Mesendoderm (in vitro differentiated cells): Measurements from ENCODE around the gene CLECL1.
"Not testable (repeated sequence)": the region's sequence is repeated elsewhere in the genome, so short reads cannot be mapped to it uniquely, and the experiment has no call there.

Source experiments
- DNase-seq: peaks from one replicate; pipeline ENCODE4 v3.0.0; 2013
- H2AK5ac ChIP-seq: 2 replicates; pipeline ENCODE4 v1.6.1; 2013; ENCODE audit warnings: low read length, inconsistent platforms
- H2BK120ac ChIP-seq: 2 replicates; pipeline ENCODE4 v1.6.1; 2013; ENCODE audit warnings: low read depth, mild to moderate bottlenecking, low read length, moderate library complexity, mixed read lengths
- H2BK15ac ChIP-seq: replicated peaks from 2 replicates; pipeline ENCODE4 v1.6.1; 2013; ENCODE audit warnings: low read depth, mild to moderate bottlenecking, moderate library complexity
- H2BK5ac ChIP-seq: 2 replicates; pipeline ENCODE4 v1.6.1; 2013; ENCODE audit warnings: low read length, inconsistent platforms
- H3K18ac ChIP-seq: 2 replicates; pipeline ENCODE4 v1.6.1; 2013; ENCODE audit warnings: mild to moderate bottlenecking, low read length, mixed read lengths
- H3K23ac ChIP-seq: one replicate; pipeline ENCODE4 v1.6.1; 2013; ENCODE audit warnings: low read length
- H3K27ac ChIP-seq: 2 replicates; pipeline ENCODE4 v1.5.1; 2013; ENCODE audit warnings: low read depth, mild to moderate bottlenecking, inconsistent platforms, low read length, moderate library complexity
- H3K27me3 ChIP-seq: 2 replicates; pipeline ENCODE4 v1.6.1; 2013; ENCODE audit warnings: low read length, control low read depth, mild to moderate bottlenecking, inconsistent platforms; ENCODE audit not compliant: insufficient read depth, poor library complexity
- H3K36me3 ChIP-seq: 2 replicates; pipeline ENCODE4 v1.6.1; 2013; ENCODE audit warnings: low read length, inconsistent platforms; ENCODE audit not compliant: control insufficient read depth, insufficient read depth
- H3K4ac ChIP-seq: one replicate; pipeline ENCODE4 v1.6.1; 2013; ENCODE audit warnings: low read depth, mild to moderate bottlenecking, low read length, moderate library complexity
- H3K4me1 ChIP-seq: 2 replicates; pipeline ENCODE4 v1.6.1; 2013; ENCODE audit warnings: low read depth, low read length, inconsistent platforms; ENCODE audit not compliant: control insufficient read depth
- H3K4me2 ChIP-seq: 2 replicates; pipeline ENCODE4 v1.6.1; 2013; ENCODE audit warnings: low read length
- H3K4me3 ChIP-seq: 2 replicates; pipeline ENCODE4 v1.5.1; 2013; ENCODE audit warnings: mild to moderate bottlenecking, low read length
- H3K56ac ChIP-seq: one replicate; pipeline ENCODE4 v1.6.1; 2013; ENCODE audit warnings: low read length
- H3K79me1 ChIP-seq: 2 replicates; pipeline ENCODE4 v1.6.1; 2013; ENCODE audit warnings: low read length, inconsistent platforms
- H3K79me2 ChIP-seq: 2 replicates; pipeline ENCODE4 v1.6.1; 2013; ENCODE audit warnings: mild to moderate bottlenecking, low read length; ENCODE audit not compliant: control insufficient read depth, insufficient read depth
- H3K9ac ChIP-seq: 2 replicates; pipeline ENCODE4 v1.6.1; 2013; ENCODE audit warnings: low read length, inconsistent platforms
- H4K5ac ChIP-seq: one replicate; pipeline ENCODE4 v1.6.1; 2013; ENCODE audit warnings: low read length
- H4K8ac ChIP-seq: one replicate; pipeline ENCODE4 v1.6.1; 2013; ENCODE audit warnings: low read depth, mild to moderate bottlenecking, control low read depth, low read length, moderate library complexity
- WGBS: extraction: QIAGEN DNeasy Blood & Tissue Kit; methylation state at CpG from one replicate; pipeline ENCODE4 v1.1.7; 2013; ENCODE audit warnings: low lambda C conversion rate, missing lambda C conversion rate; ENCODE audit not compliant: insufficient coverage; ENCODE audit errors: extremely low coverage; 5-methylcytosine and 5-hydroxymethylcytosine counted together

CLECL1 gene

GRCh38 chr12:9717070-9717925, 15.6 kb downstream of the CLECL1 start:
- H3K4me2 ChIP-seq, result no peak overlapping the region
- H3K36me3 ChIP-seq, result no peaks in the 10 kb centered on the region
- no peak overlapping the region for H3K18ac ChIP-seq
- H3K23ac ChIP-seq, result no peak overlapping the region
- no peak overlapping the region for H2BK15ac ChIP-seq
- no peaks in the 10 kb centered on the region for H3K79me2 ChIP-seq
- H3K79me1 ChIP-seq, result no peaks in the 10 kb centered on the region
- no peak overlapping the region for H2BK120ac ChIP-seq
- H3K56ac ChIP-seq, result no peak overlapping the region
- H3K9ac ChIP-seq, result no peak overlapping the region
- H3K27ac ChIP-seq, result no peak overlapping the region
- no peak overlapping the region for H2AK5ac ChIP-seq
- H4K5ac ChIP-seq, result no peak overlapping the region
- no peak overlapping the region for H3K4me3 ChIP-seq
- H3K4ac ChIP-seq, result no peak overlapping the region
- H4K8ac ChIP-seq, result no peak overlapping the region
- no peak for DNase-seq
- no peaks in the 10 kb centered on the region for H3K4me1 ChIP-seq
- no peaks in the 10 kb centered on the region for H3K27me3 ChIP-seq
- no peak overlapping the region for H2BK5ac ChIP-seq
- no CpG with 5 or more reads among the region's 15 CpGs for WGBS

- H3K4ac ChIP-seq, H2BK120ac ChIP-seq, H3K4me2 ChIP-seq, H4K5ac ChIP-seq, H3K56ac ChIP-seq, H3K79me2 ChIP-seq, H3K27me3 ChIP-seq, H3K36me3 ChIP-seq, H3K23ac ChIP-seq, H3K27ac ChIP-seq, H2BK15ac ChIP-seq, H2BK5ac ChIP-seq, H3K9ac ChIP-seq, H3K4me1 ChIP-seq, DNase-seq, H3K4me3 ChIP-seq, H3K79me1 ChIP-seq, H4K8ac ChIP-seq, H2AK5ac ChIP-seq, H3K18ac ChIP-seq: not testable (repeated sequence)
- no CpG with 5 or more reads among the region's 6 CpGs for WGBS
Measured at GRCh38 chr12:9713032-9713558, 19.8 kb downstream of the CLECL1 start.

GRCh38 chr12:9711664-9712063, 21.2 kb downstream of the CLECL1 start:
- H3K79me2 ChIP-seq, result no peaks in the 10 kb centered on the region
- no peak overlapping the region for H3K18ac ChIP-seq
- no peak overlapping the region for H3K56ac ChIP-seq
- H3K27me3 ChIP-seq, result no peaks in the 10 kb centered on the region
- no peak overlapping the region for H3K4me2 ChIP-seq
- H3K4me1 ChIP-seq, result peaks cover 2% of the 10 kb centered on the region
- no peaks in the 10 kb centered on the region for H3K79me1 ChIP-seq
- H4K8ac ChIP-seq, result no peak overlapping the region
- peak; percentile 85 for DNase-seq
- no peak overlapping the region for H2BK15ac ChIP-seq
- no peak overlapping the region for H3K27ac ChIP-seq
- H3K4me3 ChIP-seq, result no peak overlapping the region
- no peak overlapping the region for H3K23ac ChIP-seq
- H3K36me3 ChIP-seq, result no peaks in the 10 kb centered on the region
- WGBS, result 100% methylated on average over 1 of the region's 1 CpG
- H2BK120ac ChIP-seq, result no peak overlapping the region
- H3K4ac ChIP-seq, result no peak overlapping the region
- H2BK5ac ChIP-seq, result no peak overlapping the region
- no peak overlapping the region for H2AK5ac ChIP-seq
- H3K9ac ChIP-seq, result no peak overlapping the region
- H4K5ac ChIP-seq, result no peak overlapping the region

GRCh38 chr12:9710584-9711375, 22.1 kb downstream of the CLECL1 start:
- H3K9ac ChIP-seq, result no peak overlapping the region
- WGBS, result no CpG with 5 or more reads among the region's 3 CpGs
- no peak overlapping the region for H3K4ac ChIP-seq
- no peak overlapping the region for H4K5ac ChIP-seq
- DNase-seq, result peak; percentile 37
- no peak overlapping the region for H3K4me2 ChIP-seq
- peaks cover 2% of the 10 kb centered on the region for H3K4me1 ChIP-seq
- no peak overlapping the region for H2BK15ac ChIP-seq
- H3K18ac ChIP-seq, result no peak overlapping the region
- no peak overlapping the region for H2BK120ac ChIP-seq
- H3K36me3 ChIP-seq, result no peaks in the 10 kb centered on the region
- no peak overlapping the region for H2AK5ac ChIP-seq
- H4K8ac ChIP-seq, result no peak overlapping the region
- H3K4me3 ChIP-seq, result no peak overlapping the region
- H3K79me1 ChIP-seq, result no peaks in the 10 kb centered on the region
- H3K27ac ChIP-seq, result no peak overlapping the region
- H3K56ac ChIP-seq, result no peak overlapping the region
- H3K27me3 ChIP-seq, result no peaks in the 10 kb centered on the region
- no peak overlapping the region for H3K23ac ChIP-seq
- H2BK5ac ChIP-seq, result no peak overlapping the region
- no peaks in the 10 kb centered on the region for H3K79me2 ChIP-seq

GRCh38 chr12:9708853-9709252, 24.0 kb downstream of the CLECL1 start:
- peaks cover 2% of the 10 kb centered on the region for H3K4me1 ChIP-seq
- no peak overlapping the region for H3K9ac ChIP-seq
- H3K4me3 ChIP-seq, result no peak overlapping the region
- H3K79me1 ChIP-seq, result no peaks in the 10 kb centered on the region
- H3K27me3 ChIP-seq, result no peaks in the 10 kb centered on the region
- DNase-seq, result no peak
- H2BK5ac ChIP-seq, result no peak overlapping the region
- no CpG with 5 or more reads among the region's 3 CpGs for WGBS
- no peak overlapping the region for H2BK120ac ChIP-seq
- no peak overlapping the region for H3K4me2 ChIP-seq
- H4K8ac ChIP-seq, result no peak overlapping the region
- H3K27ac ChIP-seq, result no peak overlapping the region
- H2AK5ac ChIP-seq, result no peak overlapping the region
- H3K79me2 ChIP-seq, result no peaks in the 10 kb centered on the region
- H4K5ac ChIP-seq, result no peak overlapping the region
- H3K4ac ChIP-seq, result no peak overlapping the region
- no peaks in the 10 kb centered on the region for H3K36me3 ChIP-seq
- no peak overlapping the region for H3K23ac ChIP-seq
- H2BK15ac ChIP-seq, result no peak overlapping the region
- no peak overlapping the region for H3K56ac ChIP-seq
- H3K18ac ChIP-seq, result no peak overlapping the region
